ENCODE measurements around the gene PIEZO2.

The PIEZO2 gene

GRCh38 chr18:10776493-10776892 is 372.9 kb downstream of the PIEZO2 start:
- DNase-seq (ENCODE audit: insufficient read length, low spot score) (no peak), FAIRE-seq (no peak)
- no peak for TF ChIP-seq CTCF (IDR thresholded peaks at IDR 0.05; ENCODE audit: insufficient read depth, missing control alignments)

DNA sequence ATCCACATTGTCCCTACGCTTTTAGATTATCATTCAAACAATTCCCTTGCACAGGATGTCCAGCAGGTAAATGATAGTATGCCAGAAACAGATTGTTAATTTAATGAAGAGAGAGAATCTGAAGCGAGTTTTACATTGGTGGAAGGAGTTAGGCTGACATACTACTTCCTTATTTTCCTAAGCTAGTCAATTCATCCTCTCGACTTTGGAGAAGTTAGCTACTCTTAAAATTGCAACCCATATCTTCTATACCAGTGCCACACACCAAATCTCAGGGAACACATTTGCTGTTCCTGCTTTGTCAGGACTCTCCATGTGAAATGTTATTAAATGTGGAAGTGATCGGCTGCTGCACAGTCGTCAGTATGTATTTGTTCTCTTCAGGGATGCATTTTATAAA is 374.3 kb downstream of the PIEZO2 start:
- no peak for FAIRE-seq

DNA sequence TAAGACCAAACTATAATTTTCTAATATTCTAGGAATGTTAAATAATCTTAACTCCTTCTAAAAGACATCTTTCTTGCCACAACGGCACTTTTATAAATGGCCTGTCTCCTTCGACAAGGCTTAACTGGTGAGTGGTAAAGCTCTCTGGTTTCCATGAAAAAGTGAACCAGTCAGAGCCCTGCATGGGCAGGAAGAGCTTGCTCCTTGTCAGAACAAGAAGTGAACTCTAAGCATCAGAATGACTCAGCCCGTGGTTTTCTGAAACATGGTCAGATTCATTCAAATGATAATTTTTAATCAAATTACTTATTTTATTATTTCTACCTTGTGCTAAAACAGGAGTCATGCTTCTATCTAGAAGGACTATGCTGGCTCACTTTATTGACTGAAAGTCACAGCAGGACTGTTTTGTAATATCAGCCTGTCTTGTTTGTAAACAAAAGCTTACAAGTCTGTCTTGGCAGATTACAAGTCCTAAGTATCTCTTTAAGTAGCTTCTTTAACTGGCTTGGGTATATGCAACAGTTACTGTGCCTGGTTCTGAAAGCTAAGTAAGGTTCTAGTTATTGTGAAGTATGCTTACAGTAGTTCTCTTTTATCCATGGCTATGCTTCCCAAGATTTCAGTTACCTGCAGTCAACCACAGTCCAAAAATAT is 378.2 kb downstream of the PIEZO2 start:
- TF ChIP-seq CTCF (IDR thresholded peaks at IDR 0.05; ENCODE audit: insufficient read depth, missing control alignments), result no peak
- FAIRE-seq (no peak), DNase-seq (ENCODE audit: insufficient read length, low spot score) (no peak)

More for the DNA sequence above, 374.3 kb downstream of the PIEZO2 start:
- TF ChIP-seq CTCF (IDR thresholded peaks at IDR 0.05; ENCODE audit: insufficient read depth, missing control alignments), result no peak
- no peak for DNase-seq (ENCODE audit: insufficient read length, low spot score)

DNA sequence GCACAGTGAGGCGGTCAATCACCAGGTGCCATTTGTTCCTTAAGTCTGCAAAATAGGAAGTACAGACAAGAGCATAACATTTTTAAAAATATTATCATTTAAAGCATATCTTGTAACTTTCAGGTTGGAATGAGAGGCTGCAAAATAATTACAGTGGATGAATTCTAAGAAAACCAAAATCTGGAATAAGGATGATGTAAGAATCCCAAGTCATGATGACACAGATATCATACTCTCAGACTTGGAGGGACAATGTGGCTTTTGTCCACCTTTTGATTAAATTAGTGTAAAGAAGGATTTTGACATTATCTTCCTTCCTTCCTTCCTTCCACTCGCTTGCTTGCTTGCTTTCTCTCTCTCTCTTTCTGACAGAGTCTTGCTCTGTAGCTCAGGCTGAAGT is 379.1 kb downstream of the PIEZO2 start:
- TF ChIP-seq CTCF (IDR thresholded peaks at IDR 0.05; ENCODE audit: insufficient read depth, missing control alignments), result no peak
- DNase-seq (ENCODE audit: insufficient read length, low spot score) (no peak), FAIRE-seq (no peak)

- no peak for TF ChIP-seq CTCF (IDR thresholded peaks at IDR 0.05; ENCODE audit: insufficient read depth, missing control alignments)
- FAIRE-seq (no peak), DNase-seq (ENCODE audit: insufficient read length, low spot score) (no peak)
These were observed 381.1 kb downstream of the PIEZO2 start for GRCh38 chr18:10768221-10768620.

GRCh38 chr18:10767658-10768057 is 381.7 kb downstream of the PIEZO2 start:
- no peak for TF ChIP-seq CTCF (IDR thresholded peaks at IDR 0.05; ENCODE audit: insufficient read depth, missing control alignments)
- no peak for DNase-seq (ENCODE audit: insufficient read length, low spot score)
- FAIRE-seq, result no peak

DNA sequence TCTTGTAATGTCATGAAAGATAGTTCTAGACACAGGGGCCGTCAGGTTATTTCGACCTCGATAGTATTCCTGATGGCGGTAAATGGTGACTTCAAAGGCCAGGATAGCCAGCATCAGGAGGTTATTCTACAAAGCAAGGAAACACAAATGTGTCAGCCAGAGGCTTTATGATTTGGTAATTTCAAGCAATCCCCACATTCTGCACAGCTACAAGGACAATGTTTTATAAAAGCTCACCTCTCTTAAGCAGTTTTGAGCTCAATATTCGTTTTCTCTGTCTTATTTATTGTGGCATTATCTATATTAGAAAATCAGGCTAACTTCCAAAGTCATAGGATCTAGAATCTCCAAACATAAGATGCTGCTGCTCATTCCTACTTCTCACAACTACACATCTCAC is 388.4 kb downstream of the PIEZO2 start:
- DNase-seq (ENCODE audit: insufficient read length, low spot score), result no peak
- TF ChIP-seq CTCF (IDR thresholded peaks at IDR 0.05; ENCODE audit: insufficient read depth, missing control alignments), result no peak
- FAIRE-seq, result no peak

Measured in D721Med (cell line).